GM23248 (cell line): ENCODE results near the gene ABCC6. TPM values are rescaled to one million over a fixed set of nuclear protein-coding genes. Genes with fewer than 3 reads are reported as not detected.

Experiments used
- DNase-seq: peaks from one replicate; pipeline ENCODE4 v3.0.0-alpha.2; 2015
- H2AFZ ChIP-seq: fragments of 200-600 bp; sonication (generic); 2 replicates; pipeline ENCODE4 v1.6.1; 2016; ENCODE audit warnings: antibody characterized with exemption
- H3F3A ChIP-seq: fragments of 200-600 bp; sonication (generic); 2 replicates; pipeline ENCODE4 v1.6.1; 2016; ENCODE audit warnings: mild to moderate bottlenecking, antibody characterized with exemption, mixed run types; ENCODE audit not compliant: insufficient read depth
- H3K27ac ChIP-seq: fragments of 200-600 bp; sonication (generic); 2 replicates; pipeline ENCODE4 v1.5.1; 2016; ENCODE audit warnings: mild to moderate bottlenecking
- H3K27me3 ChIP-seq: fragments of 200-600 bp; sonication (generic); replicated peaks from 2 replicates; pipeline ENCODE4 v1.6.1; 2016; ENCODE audit warnings: mild to moderate bottlenecking; ENCODE audit not compliant: insufficient read depth
- H3K36me3 ChIP-seq: fragments of 200-600 bp; sonication (generic); 2 replicates; pipeline ENCODE4 v1.6.1; 2016; ENCODE audit warnings: low read depth, mild to moderate bottlenecking
- H3K4me1 ChIP-seq: fragments of 200-600 bp; sonication (generic); 2 replicates; pipeline ENCODE4 v1.6.1; 2016; ENCODE audit warnings: mild to moderate bottlenecking; ENCODE audit not compliant: insufficient read depth
- H3K4me2 ChIP-seq: fragments of 200-600 bp; sonication (generic); one replicate; pipeline ENCODE4 v1.6.1; 2016; ENCODE audit warnings: mild to moderate bottlenecking; ENCODE audit not compliant: unreplicated experiment
- H3K4me3 ChIP-seq: fragments of 200-600 bp; sonication (generic); 2 replicates; pipeline ENCODE4 v1.5.1; 2016; ENCODE audit warnings: mild to moderate bottlenecking
- H3K79me2 ChIP-seq: fragments of 200-600 bp; sonication (generic); 2 replicates; pipeline ENCODE4 v1.6.1; 2016; ENCODE audit warnings: mild to moderate bottlenecking; ENCODE audit not compliant: insufficient read depth
- H3K9ac ChIP-seq: fragments of 200-600 bp; sonication (generic); 2 replicates; pipeline ENCODE4 v1.6.1; 2016; ENCODE audit warnings: mild to moderate bottlenecking
- H3K9me2 ChIP-seq: fragments of 200-600 bp; sonication (generic); 2 replicates; pipeline ENCODE4 v1.6.1; 2016; ENCODE audit warnings: mixed run types, mild to moderate bottlenecking, moderate library complexity; ENCODE audit not compliant: insufficient read depth
- H3K9me3 ChIP-seq: fragments of 200-600 bp; sonication (generic); one replicate; pipeline ENCODE4 v1.6.1; 2017; ENCODE audit warnings: low read depth
- H4K20me1 ChIP-seq: fragments of 200-600 bp; sonication (generic); 2 replicates; pipeline ENCODE4 v1.6.0; 2016; ENCODE audit not compliant: insufficient read depth
- EZH2 ChIP-seq: fragments of 200-600 bp; sonication (generic); IDR thresholded peaks from 2 replicates; pipeline ENCODE4 v1.6.1; 2018; ENCODE audit warnings: antibody characterized with exemption, mild to moderate bottlenecking; ENCODE audit not compliant: insufficient read depth, poor library complexity, severe bottlenecking
- EZH2phosphoT487 ChIP-seq: fragments of 200-600 bp; sonication (generic); IDR thresholded peaks from 2 replicates; pipeline ENCODE4 v1.6.1; 2018; ENCODE audit warnings: antibody characterized with exemption, moderate library complexity, mild to moderate bottlenecking, low read depth; ENCODE audit not compliant: insufficient read depth
- WGBS, 2 experiments: methylation state at CpG; one replicate each; pipeline ENCODE4 v1.1.6; 2015 to 2017; ENCODE audit warnings: low lambda C conversion rate in 2 of 2, low coverage in 1 of 2; ENCODE audit errors: missing lambda C conversion rate in 2 of 2; 5-methylcytosine and 5-hydroxymethylcytosine counted together
- in situ Hi-C: fragments of 300-500 bp; cut with MboI; formaldehyde crosslinking; loops from 2 replicates; pipeline ENCODE4 v1.15.0; 2020
- polyA plus RNA-seq: library from polyadenylated mRNA; unstranded; fragments of >200 nt; fragmentation: Nextera tagmentation; extraction: Ambion mirVana; gene quantifications from 2 replicates; pipeline ENCODE4 v1.2.1, GENCODE V29; 2016
- total RNA-seq: library from RNA; depleted of rRNA; stranded (reverse); fragments of >200 nt; shearing (Covaris generic); gene quantifications from 2 replicates; pipeline ENCODE4 v1.2.3, GENCODE V29; 2014

The ABCC6 gene
- total and polyA plus RNA-seq, 2 experiments from 2014 or later = 0.24 TPM; not detected in 1

DNA sequence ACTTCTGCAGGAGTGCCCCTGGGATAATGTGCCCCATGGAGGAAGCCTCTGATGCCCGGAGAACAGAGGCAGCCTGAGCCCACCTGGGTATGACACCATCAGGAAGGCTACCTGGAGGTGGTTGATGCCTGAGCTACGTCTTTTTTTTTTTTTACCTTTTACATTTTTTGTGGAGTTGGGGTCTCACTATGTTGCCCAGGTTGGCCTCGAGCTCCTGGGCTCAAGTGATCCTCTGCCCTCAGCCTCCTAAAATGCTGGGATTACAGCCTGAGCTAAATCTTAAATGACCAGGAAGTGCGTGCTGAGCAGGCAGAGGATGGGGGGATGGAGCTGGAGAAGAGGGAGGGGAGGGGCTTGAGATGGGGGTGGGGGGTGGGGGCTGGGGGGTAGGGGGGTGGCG lies 32.7 kb downstream of the ABCC6 start:
- Histone ChIP-seq H2AFZ (no peak overlapping the region), H3K4me3 (no peak overlapping the region), H4K20me1 (no peaks in the 10 kb centered on the region), H3K9ac (no peak overlapping the region), H3K9me2 (no peaks in the 10 kb centered on the region), H3K4me2 (no peak overlapping the region), H3K27me3 (peaks cover 5% of the 10 kb centered on the region; the same call in 1 of the 2 replicates), H3K36me3 (no peaks in the 10 kb centered on the region), H3K27ac (no peak overlapping the region), H3F3A (no peaks in the 10 kb centered on the region), H3K79me2 (no peaks in the 10 kb centered on the region), H3K9me3 (no peaks in the 10 kb centered on the region), H3K4me1 (no peaks in the 10 kb centered on the region)
- DNase-seq = no peak
- no peak for TF ChIP-seq EZH2
- no peak for TF ChIP-seq EZH2phosphoT487
- in situ Hi-C loops = no loop called here
- WGBS, 2 experiments = 65 to 76% methylated on average over 4 to 5 of the region's 5 CpGs

- Histone ChIP-seq H3F3A (no peaks in the 10 kb centered on the region), H3K9ac (no peak overlapping the region), H3K27me3 (peaks cover 5% of the 10 kb centered on the region; the same call in 1 of the 2 replicates), H3K27ac (no peak overlapping the region), H4K20me1 (no peaks in the 10 kb centered on the region), H3K9me2 (no peaks in the 10 kb centered on the region), H3K4me3 (no peak overlapping the region), H3K4me2 (no peak overlapping the region), H3K79me2 (no peaks in the 10 kb centered on the region), H3K4me1 (no peaks in the 10 kb centered on the region), H2AFZ (no peak overlapping the region), H3K9me3 (no peaks in the 10 kb centered on the region), H3K36me3 (no peaks in the 10 kb centered on the region)
- in situ Hi-C loops = no loop called here
- 66 to 68% methylated on average over 8 of the region's 8 CpGs for WGBS, 2 experiments
- DNase-seq = no peak
- no peak for TF ChIP-seq EZH2
- no peak for TF ChIP-seq EZH2phosphoT487
Observed at GRCh38 chr16:16189842-16190241, 33.5 kb downstream of the ABCC6 start.

DNA sequence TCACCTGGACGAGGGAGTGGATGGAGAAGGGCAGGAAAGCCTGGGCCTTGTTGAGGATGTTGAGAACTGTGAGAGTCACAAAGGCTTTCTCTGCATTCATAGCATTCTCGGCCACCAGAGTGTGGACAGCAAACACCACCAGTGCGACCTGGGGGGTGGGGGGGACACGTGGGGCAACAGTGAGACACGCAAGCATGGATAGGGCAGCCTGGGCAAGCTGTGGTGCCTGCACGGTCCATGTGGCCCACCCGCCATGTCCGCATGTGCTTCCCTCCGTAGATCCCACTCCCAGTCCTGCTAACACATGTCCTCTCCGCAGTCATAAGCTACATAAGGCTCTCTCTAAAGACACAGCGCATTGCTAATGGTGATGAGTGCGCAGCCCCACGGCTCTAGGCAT lies 34.5 kb downstream of the ABCC6 start:
- Histone ChIP-seq H4K20me1 (no peaks in the 10 kb centered on the region), H3K36me3 (no peaks in the 10 kb centered on the region), H2AFZ (no peak overlapping the region), H3K79me2 (no peaks in the 10 kb centered on the region), H3F3A (no peaks in the 10 kb centered on the region), H3K9me3 (no peaks in the 10 kb centered on the region), H3K4me1 (no peaks in the 10 kb centered on the region), H3K9ac (no peak overlapping the region), H3K27ac (no peak overlapping the region), H3K4me2 (no peak overlapping the region), H3K4me3 (no peak overlapping the region), H3K27me3 (peaks cover 5% of the 10 kb centered on the region; the same call in 1 of the 2 replicates), H3K9me2 (no peaks in the 10 kb centered on the region)
- in situ Hi-C loops = no loop called here
- WGBS, 2 experiments = 69 to 73% methylated on average over 9 to 13 of the region's 13 CpGs
- TF ChIP-seq EZH2 = no peak
- no peak for TF ChIP-seq EZH2phosphoT487
- no peak for DNase-seq

- H3F3A ChIP-seq = no peaks in the 10 kb centered on the region
- H3K4me2 ChIP-seq = no peak overlapping the region
- no peaks in the 10 kb centered on the region for H3K4me1 ChIP-seq
- no peak overlapping the region for H3K9ac ChIP-seq
- no peak overlapping the region for H2AFZ ChIP-seq
- H3K27me3 ChIP-seq = peaks cover 11% of the 10 kb centered on the region
- H3K27ac ChIP-seq = no peak overlapping the region
- no peaks in the 10 kb centered on the region for H3K9me3 ChIP-seq
- WGBS, 2 experiments = 81% methylated on average over 11 of the region's 11 CpGs
- in situ Hi-C loops = no loop called here
- DNase-seq = no peak
- H3K9me2 ChIP-seq = no peaks in the 10 kb centered on the region
- H3K79me2 ChIP-seq = no peaks in the 10 kb centered on the region
- H4K20me1 ChIP-seq = no peaks in the 10 kb centered on the region
- H3K4me3 ChIP-seq = no peak overlapping the region
- no peaks in the 10 kb centered on the region for H3K36me3 ChIP-seq
- no peak for TF ChIP-seq EZH2
- no peak for TF ChIP-seq EZH2phosphoT487
Observed at GRCh38 chr16:16186820-16187219, 36.5 kb downstream of the ABCC6 start.

DNA sequence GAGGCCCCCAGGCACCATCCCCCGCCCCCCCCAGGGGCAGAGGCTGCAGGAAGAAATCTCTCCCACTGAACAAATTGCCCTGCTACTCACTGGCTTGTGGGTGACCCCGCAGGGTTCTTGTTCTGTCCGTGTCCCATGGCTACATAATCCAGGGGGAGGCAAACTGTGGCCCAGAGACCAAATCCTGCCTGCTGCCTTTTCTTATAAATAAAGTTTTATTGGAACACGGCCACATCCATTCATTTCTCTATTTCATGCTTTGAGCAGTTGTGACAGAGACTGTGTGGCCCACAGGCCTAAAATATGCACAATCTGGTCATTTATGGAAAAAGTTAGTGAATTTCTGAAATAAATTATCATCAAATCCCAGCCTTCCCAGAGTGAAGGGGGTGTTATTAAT lies 38.2 kb downstream of the ABCC6 start:
- H3K27ac ChIP-seq = no peak overlapping the region
- no peak overlapping the region for H3K4me2 ChIP-seq
- no peaks in the 10 kb centered on the region for H3K9me3 ChIP-seq
- no peaks in the 10 kb centered on the region for H3K79me2 ChIP-seq
- 34 to 49% methylated on average over 3 to 4 of the region's 4 CpGs for WGBS, 2 experiments
- no peak for DNase-seq
- H3F3A ChIP-seq = no peaks in the 10 kb centered on the region
- no peak overlapping the region for H3K4me3 ChIP-seq
- no peaks in the 10 kb centered on the region for H3K36me3 ChIP-seq
- H4K20me1 ChIP-seq = no peaks in the 10 kb centered on the region
- in situ Hi-C loops = no loop called here
- H2AFZ ChIP-seq = no peak overlapping the region
- H3K9ac ChIP-seq = no peak overlapping the region
- no peaks in the 10 kb centered on the region for H3K9me2 ChIP-seq
- TF ChIP-seq EZH2 (no peak), EZH2phosphoT487 (no peak)
- peaks cover 11% of the 10 kb centered on the region for H3K27me3 ChIP-seq
- no peaks in the 10 kb centered on the region for H3K4me1 ChIP-seq
